ENCODE measurements around the gene CPXM1. TPM values are rescaled to one million over a fixed set of nuclear protein-coding genes. Genes with fewer than 3 reads are reported as not detected.

CPXM1 gene
- total RNA-seq, 4 donors from 2014 or later: 15.3 to 154 (median 19.1) TPM

DNA sequence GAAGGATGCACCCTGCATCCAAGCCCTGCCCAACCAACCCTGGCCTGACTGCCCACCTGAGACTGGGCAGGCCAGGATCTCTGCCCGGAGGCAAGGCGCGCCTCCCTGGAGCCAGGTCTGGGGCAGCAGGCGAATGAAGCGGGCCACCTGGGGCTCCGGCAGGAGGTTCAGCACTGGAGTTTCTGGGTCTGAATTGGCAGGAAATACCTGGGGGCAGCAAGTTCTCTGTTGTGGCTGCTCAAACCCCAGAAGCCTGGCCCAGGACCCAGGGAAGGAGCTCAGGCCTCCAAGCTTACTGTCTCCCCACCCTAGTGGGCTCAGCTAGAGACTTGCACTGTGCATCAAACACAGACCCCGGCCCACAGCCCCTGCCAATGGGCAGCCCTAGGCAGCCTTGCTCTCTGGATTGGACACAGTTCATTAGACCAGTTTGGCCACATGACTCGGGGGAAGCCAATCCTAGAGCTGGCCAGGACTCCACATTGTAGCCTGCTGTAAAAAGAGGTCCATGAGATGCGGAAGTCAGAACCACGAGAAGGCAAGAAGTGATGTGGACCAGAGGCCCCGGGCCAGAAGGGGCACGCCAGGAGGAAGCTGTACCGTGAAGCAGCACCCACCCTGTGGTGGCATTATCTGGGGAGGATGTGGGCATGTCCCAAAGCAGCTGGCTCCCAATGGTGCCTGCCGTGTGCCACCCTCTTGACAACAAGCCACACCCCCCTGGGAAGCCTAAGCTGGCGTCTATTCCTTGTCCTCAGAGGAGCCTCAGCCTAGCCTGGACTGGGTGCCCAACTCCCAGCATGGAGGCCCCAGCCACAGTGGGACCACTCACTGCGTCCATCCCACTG lies 3.1 kb downstream of the CPXM1 start:
- Histone ChIP-seq H3K36me3 (no peaks in the 10 kb centered on the region), H3K4me3 (no peak overlapping the region), H3K27me3 (no peaks in the 10 kb centered on the region), H3K9me3 (no peaks in the 10 kb centered on the region), H3K27ac (no peak overlapping the region), H3K4me1 (peaks cover 0 to 6% of the 10 kb centered on the region in 2 donors)
- no peak for DNase-seq
- intact Hi-C loops (cut with DNase I; ENCODE audit: low total_unique reads): no loop called here
- no peak for TF ChIP-seq POLR2A (IDR thresholded peaks at IDR 0.05)
- TF ChIP-seq, protein P1, sequence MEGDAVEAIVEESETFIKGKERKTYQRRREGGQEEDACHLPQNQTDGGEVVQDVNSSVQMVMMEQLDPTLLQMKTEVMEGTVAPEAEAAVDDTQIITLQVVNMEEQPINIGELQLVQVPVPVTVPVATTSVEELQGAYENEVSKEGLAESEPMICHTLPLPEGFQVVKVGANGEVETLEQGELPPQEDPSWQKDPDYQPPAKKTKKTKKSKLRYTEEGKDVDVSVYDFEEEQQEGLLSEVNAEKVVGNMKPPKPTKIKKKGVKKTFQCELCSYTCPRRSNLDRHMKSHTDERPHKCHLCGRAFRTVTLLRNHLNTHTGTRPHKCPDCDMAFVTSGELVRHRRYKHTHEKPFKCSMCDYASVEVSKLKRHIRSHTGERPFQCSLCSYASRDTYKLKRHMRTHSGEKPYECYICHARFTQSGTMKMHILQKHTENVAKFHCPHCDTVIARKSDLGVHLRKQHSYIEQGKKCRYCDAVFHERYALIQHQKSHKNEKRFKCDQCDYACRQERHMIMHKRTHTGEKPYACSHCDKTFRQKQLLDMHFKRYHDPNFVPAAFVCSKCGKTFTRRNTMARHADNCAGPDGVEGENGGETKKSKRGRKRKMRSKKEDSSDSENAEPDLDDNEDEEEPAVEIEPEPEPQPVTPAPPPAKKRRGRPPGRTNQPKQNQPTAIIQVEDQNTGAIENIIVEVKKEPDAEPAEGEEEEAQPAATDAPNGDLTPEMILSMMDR (IDR thresholded peaks at IDR 0.05): no peak

DNA sequence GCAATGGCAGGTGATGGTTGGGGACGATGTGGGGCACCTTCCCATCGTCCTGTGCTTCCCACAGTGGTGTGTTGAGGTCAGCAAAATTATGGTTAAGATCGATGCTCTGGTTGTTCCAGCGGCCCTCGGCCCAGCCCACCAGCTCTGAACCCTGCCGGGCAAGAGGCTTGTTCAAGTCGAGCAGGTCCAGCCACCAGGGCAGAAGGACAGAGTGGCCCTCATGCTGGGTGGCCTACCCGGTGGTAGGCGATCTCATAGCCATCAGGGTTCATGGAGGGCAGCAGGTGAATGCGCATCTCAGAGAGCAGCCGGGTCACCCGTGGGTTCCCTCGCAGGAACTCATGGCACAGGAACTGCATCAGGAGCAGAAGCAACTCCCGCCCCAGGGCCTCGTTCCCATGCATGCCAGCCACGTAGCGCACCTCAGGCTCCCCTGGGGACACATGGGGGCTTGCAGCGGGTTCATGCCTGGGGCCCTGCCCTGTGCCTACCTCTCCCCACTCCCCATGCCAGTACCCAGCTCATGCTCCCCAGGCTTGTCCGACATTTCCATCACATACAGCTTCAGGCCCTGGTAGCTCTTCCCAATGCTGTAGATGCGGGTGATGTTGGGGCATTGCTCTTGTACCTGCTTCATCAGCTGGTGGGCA lies 4.3 kb downstream of the CPXM1 start:
- H3K9me3 ChIP-seq: no peaks in the 10 kb centered on the region
- no peaks in the 10 kb centered on the region for H3K36me3 ChIP-seq
- DNase-seq: no peak
- intact Hi-C loops (cut with DNase I; ENCODE audit: low total_unique reads): no loop called here
- peaks cover 0 to 6% of the 10 kb centered on the region in 2 donors for H3K4me1 ChIP-seq
- TF ChIP-seq, protein P1 (IDR thresholded peaks at IDR 0.05): no peak
- no peak for TF ChIP-seq POLR2A (IDR thresholded peaks at IDR 0.05)
- no peak overlapping the region for H3K4me3 ChIP-seq
- H3K27ac ChIP-seq: no peak overlapping the region
- H3K27me3 ChIP-seq: no peaks in the 10 kb centered on the region

DNA sequence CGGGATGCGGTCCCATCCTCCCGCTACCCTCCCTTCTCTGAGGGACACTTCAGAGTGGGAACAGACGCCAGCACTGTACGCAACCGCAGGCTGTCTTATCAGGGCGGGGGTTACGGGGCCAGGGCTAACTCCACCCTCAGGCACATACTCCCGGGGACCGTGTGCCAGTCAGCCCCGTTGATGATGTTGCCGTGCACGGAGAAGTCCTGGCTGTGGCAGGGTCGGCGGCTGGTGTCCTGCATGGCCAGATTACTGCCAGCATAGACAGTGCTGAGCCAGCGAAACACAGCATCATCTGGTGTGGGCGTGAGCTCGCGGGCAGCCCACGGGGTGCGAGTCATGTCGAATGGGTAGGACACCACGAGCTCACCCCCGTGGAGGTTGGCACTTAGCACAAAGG lies 5.0 kb downstream of the CPXM1 start:
- intact Hi-C loops (cut with DNase I; ENCODE audit: low total_unique reads): no loop called here
- Histone ChIP-seq H3K9me3 (no peaks in the 10 kb centered on the region), H3K4me1 (peaks cover 0 to 6% of the 10 kb centered on the region in 2 donors), H3K27ac (no peak overlapping the region), H3K36me3 (no peaks in the 10 kb centered on the region), H3K4me3 (no peak overlapping the region), H3K27me3 (no peaks in the 10 kb centered on the region)
- DNase-seq: no peak
- no peak for TF ChIP-seq POLR2A (IDR thresholded peaks at IDR 0.05)
- TF ChIP-seq, protein P1 (IDR thresholded peaks at IDR 0.05): no peak

DNA sequence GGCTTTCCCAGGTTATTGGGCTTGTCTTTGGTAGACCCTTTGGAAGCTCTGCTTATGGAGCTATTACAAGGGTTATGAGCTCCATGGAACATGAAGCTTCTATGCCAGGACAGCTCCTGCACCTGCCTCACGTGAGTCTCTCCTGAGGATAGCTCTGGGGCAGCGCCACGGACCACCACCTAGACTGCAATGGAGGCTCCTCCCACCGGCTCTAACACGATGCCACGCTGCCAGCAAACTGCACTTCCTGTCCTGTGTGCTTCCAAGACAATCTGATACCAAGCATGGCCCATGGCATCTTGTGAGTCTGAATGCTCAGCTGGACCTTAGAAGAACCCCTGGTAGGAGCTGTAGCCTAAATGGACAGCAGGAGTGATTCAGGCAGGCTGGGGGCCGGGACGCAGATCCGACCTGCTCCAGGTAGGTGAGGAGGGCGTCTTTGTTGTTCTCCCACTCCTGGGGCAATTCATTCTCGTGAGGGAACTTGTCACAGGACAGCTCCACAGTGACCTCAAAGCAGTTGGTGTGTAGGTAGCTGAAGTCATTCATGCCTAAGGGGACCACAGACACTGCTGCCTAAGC lies 5.5 kb downstream of the CPXM1 start:
- Histone ChIP-seq H3K27me3 (no peaks in the 10 kb centered on the region), H3K27ac (no peak overlapping the region), H3K9me3 (no peaks in the 10 kb centered on the region), H3K36me3 (no peaks in the 10 kb centered on the region), H3K4me1 (peaks cover 0 to 4% of the 10 kb centered on the region in 2 donors), H3K4me3 (no peak overlapping the region)
- TF ChIP-seq, protein P1 (IDR thresholded peaks at IDR 0.05): no peak
- no peak for TF ChIP-seq POLR2A (IDR thresholded peaks at IDR 0.05)
- DNase-seq: no peak
- intact Hi-C loops (cut with DNase I; ENCODE audit: low total_unique reads): no loop called here
